CD4-positive, alpha-beta T cell treated with Interleukin-2 at 100 ng/mL for 4 hours (primary cell): Measurements from ENCODE around the gene CENPP.
A peak's percentile ranks its signal among the peaks of the same experiment; 100 is the strongest.

Experiments used
- DNase-seq: peaks from one replicate; pipeline ENCODE4 v3.0.0-alpha.2; 2020; ENCODE audit warnings: low spot score

CENPP gene

DNA sequence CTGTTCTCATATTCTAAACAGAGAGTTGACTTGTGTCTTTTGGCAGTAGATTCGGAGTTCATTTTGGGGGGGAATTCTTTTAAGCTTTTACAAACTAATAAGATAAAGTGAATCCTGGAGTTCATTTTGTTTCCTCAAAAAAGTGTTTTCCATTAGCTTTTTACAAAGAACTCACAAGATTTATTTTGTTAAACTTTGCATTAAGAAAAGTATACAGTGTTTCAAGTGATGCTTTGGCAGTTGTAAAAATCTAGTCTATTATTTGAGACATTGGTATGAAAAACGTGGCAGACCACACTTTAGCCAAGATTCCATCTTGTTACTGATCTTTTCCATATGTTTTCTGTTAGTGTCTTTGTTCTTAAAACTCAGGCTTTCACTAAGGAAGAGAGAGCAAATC lies 99.7 kb downstream of the CENPP start:
- no peak for DNase-seq

DNA sequence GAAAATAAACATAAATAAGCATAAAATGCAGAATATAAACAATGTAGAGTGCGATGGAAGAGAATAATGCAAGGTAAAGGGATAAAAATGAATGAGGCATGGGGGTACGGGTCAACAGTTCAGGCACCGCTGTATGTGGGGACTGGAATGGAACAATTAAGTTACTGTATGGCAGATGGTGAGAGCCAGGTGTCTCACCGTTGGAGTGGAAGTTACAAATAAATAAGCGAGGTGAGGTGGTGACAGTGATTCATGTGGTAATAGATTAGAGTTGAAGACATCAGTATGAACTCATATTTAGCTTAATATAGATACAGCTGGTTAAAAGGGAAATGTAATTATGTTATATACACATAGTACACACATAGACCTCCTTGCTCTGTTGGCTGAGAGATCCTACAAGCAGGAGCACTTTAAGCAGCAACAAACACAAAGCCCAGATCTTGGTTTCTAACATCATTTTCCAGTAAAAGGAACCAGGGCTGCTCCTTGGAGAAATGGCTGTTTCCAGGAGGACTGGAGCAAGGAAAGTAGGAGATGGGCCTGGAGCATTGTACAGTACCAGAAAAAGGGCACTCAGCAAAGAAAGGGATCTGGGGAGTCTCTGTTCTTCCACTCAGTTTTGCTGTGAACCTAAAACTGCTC lies 100.9 kb downstream of the CENPP start:
- no peak for DNase-seq

DNA sequence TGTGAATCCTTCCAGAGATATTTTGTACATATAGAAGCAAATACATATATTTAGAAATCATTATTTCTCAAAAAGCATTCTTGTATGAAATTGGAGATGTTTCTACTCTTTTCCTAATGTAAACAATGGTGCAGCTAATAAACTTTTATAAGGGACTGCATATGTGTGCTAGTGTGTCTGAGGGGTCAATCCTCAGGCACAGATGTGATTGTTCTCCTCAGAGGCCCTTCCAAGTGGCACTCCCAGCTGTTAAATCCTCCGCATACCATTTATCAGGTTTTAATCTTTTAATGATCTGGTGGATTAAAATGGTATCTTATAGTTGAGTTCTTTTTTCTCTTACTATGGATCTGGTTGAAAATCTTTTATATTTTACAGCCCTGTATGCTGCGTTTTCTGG lies 104.1 kb downstream of the CENPP start:
- no peak for DNase-seq

DNA sequence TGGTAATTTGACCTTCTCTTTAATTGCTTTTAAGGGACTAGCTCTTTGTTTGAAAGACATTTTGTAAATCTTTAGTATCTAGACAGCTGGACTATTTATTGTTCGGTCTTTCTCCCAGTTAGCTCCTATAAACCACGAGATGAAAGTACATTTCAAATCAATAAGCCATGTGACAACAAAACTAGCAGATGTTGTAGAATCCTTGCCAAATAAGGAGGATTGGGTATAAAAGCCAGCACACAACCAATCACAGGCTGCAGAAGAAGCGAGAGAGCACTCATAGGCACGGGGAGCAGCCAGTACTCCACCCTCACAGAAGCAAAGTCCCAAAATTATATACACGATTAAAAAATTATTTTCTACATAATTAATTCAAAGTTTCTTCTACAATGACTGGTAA lies 106.6 kb downstream of the CENPP start:
- DNase-seq = no peak

DNA sequence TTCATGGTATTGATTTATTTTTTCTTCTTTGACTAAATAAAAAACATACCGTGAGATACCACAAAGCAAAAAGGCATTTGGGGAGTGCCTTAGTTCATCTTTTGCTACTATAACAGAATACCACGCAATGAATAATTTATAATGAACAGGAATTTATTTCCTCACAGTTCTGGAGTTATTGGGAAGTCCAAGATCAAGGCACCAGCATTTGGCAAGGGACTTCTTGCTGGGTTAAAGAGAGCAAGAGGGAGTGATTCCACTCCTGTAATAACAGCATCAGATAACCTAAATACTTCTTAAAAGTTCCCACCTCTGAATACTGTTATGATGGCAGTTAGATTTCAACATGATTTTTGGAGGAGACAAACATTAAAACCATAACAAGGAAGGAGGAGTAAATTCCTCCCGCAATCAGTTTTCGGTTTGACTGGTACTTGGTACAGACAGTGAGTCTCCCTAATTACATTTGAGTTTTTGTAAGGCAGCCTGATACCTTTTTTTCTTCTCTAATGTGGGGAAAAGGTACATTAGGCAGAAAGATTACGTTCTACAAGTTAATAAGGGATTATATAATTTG lies 107.3 kb downstream of the CENPP start:
- DNase-seq = no peak

DNA sequence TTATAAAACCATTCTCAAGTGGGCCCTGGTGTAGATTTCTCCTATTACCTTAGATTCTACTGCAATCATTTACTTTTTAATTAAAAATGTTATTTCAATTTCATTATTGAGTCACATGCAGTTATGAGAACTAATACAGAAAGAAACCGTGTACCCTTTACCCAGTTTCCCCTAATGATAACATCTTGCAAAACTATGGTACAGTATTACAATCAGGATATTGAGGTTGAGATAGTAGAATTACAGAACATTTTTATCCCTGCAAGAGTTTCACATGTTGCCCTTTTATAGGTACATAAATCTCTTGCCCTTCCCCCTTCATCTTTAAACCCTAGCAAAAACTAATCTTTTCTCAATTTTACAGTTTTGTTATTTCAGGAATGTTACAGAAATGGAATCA lies 109.5 kb downstream of the CENPP start:
- no peak for DNase-seq

DNA sequence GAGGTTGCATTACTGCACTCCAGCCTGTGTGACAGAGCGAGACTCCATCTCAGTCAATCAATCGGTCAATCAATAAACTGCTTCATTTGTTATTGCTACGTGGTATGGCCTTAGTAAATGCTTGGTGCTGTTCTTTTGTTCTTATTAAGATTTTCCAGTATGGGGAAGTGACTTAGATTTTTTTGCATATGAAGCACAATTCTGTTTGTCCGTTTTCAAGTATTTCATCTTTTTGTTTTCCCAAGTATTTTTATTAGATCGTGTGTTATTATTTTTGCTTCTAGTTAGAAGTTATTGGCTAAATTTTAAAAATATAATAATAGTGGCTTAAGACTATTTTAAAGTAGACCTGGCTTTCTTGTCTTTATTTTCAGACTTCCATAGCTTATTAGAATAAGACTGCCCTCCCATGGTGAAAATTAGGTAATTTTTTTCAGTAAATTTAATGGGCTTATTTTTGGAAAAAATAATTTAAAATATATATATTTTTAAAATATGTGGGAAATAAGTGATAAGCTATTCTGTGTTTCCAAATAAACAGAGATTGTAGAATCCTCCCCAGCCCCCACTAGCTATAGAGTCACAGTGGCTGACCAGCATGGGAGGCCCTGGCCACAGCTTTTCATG lies 113.3 kb downstream of the CENPP start:
- peak; percentile 5 for DNase-seq

DNA sequence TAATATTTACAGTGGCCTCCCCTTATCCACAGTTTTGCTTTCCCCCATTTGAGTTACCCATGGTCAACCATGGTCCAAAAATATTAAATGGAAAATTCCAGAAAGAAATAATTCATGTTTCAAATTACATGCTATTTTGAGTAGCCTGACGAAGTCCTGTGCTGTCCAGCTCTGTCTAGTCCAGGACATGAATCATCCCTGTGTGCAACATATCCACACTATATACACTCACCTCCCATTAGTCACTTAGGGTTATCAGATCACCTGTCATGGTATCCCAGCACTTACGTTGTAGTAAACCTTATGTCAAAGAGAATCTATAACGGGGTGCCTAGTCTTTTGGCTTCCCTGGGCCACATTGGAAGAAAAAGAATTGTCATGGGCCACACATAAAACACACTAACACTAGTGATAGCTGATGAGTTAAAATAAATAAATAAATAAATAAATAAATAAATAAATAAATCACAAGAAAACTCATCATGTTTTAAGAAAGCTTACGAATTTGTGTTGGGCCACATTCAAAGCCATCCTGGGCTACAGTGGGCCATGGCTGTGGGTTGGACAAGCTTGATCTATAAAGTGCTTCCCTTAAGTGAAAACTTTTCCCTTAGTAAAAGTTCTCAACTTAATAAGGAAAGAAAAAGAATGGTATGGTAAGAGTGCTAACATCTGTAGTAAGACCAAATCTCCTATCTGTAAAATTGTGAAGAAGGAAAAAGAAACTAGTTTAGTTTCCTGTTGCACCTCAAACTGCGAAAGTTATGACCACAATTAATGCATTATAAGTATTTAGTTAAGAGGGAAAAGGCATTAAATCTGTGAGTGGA lies 114.4 kb downstream of the CENPP start:
- no peak for DNase-seq

DNA sequence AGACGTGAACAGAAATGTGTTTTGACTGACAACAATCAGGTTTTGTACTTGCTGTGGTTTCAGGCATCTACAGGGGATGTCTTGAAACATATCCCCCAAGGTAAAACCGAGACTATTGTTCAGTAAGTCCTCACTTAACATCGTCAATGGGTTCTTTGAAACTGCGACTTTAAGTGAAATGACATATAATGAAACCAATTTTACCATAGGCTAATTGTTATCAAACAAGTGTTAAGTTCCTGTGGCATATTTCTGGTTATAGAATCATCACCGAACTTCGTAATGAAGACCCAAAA lies 114.9 kb downstream of the CENPP start:
- DNase-seq = peak; percentile 12

DNA sequence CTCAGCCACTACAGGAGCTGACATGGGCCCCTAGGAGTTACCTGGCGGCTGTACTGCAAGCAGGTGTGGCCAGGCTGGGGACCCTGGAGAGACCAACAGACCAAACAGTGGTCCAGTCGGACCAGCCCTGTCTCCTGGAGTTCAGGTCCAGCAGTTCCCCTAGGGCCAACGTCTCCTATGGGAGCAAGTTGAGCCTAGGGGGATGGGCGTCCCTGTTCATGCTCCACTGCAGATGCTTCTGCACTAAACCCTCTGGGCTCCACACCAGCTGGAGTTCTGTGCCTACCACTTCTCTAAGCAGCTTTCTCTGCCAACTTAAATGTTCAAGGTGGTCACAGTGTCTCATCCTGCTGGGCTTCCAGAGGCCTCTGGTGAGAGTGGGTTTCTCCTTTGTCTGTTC lies 119.1 kb downstream of the CENPP start:
- no peak for DNase-seq

DNA sequence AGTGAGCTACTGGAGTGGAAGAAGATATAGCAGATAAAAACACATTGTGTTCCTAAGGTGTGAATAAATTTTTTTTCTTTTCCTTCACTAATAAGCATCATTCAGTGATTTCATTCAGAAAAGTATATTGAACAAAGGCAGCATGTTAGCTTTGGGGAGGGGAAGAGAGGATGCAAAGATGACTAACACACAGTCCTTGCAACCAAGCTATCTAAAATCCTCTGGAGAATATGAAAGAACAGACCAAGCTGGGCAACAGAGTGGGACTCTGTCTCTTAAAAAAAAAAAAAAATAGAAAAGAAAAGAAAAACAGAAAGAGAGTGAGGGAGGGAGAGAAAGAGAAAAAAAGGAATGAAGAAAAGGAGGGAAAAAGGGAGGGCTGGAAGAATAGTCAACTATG lies 120.8 kb downstream of the CENPP start:
- no peak for DNase-seq

DNA sequence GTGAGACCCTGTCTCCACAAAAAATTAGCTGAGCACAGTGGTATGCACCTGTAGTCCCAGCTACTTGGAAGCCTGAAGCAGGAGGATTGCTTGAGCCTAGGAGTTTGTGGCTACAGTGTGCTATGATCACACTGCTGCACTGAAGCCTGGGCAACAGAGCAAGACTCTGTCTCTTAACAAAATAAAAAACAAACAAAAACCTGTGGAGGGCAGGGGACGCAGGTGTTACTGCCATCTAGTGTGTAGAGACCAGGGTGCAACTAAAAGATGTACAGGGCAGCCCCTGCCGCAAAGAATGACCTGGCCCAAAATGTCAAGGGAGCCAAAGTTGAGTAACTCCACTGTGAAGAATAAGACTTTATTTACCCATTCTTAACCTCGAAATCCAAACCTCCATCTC lies 129.5 kb downstream of the CENPP start:
- no peak for DNase-seq

DNA sequence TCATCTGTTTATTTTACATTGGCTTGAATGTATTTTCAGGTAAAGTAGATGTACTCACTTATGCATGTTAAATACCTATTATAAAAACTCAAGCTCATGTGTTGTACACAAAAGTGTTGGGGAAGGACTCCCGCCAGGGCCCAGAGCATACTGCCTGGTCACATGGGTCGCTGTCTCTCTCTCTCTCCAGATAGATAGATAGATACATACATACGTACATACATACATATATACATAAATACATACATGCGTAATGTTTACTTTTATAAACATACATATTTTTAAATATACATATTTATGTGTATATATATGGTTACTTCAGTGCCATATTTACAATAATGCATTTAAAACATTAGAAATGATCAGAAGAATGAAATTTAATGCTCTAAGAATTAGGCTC lies 131.8 kb downstream of the CENPP start:
- DNase-seq = no peak

DNA sequence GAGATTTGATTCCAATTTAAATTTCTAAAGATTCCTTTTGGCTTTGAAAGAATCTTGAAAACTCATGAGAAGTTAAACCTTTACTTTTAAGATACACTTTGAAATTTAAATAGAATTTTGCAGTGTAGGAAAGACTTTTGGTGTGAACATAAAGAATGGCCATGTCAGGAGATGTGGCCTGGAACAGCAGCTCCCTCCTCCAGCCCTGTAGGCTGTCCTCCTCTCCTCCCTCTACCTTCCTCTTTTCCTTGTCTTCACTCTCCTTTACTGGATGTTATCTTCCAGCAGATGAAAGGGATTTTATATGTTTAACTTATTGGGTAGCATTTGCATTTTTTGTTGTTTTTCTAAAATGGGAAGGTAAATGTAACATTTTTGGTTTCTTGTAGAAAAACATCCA lies 137.6 kb downstream of the CENPP start:
- DNase-seq = no peak

DNA sequence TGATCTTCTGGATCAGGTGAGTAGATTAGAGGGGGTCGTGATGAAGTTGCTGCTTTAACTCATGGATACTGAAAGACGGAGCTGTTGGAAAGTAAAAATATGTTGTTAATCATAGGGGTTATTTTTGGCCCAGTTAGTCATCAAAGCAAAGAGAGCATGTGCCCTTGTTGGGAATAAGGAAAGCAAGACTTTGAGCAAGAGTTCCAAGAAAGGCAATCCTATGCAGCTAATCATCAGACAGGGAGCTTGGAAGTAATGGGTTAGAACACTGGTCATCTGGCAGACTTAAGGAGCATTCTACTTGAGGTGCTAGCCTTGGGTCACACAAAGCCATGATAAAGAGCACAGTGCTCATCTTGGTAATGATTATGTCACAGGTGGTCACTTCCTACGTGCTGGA lies 138.2 kb downstream of the CENPP start:
- no peak for DNase-seq

DNA sequence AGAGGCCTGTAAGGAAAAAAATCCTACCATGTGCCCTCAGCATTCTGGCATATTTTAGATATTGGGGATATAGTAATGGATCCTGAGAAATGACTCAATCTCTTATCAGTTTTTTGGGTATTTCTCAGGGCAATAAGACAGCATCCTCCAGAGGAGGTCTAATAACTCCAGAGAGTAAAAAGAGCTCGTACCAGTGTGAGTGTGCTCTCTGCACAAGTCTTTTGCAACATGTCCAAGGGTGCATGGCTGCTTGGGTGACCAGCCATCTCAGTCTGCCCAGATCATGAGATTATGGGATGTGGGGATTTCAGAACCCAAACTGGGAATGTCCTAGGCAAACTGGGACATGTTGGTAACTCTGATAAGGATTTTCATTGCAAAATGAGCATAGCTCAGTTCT lies 141.3 kb downstream of the CENPP start:
- DNase-seq = no peak

DNA sequence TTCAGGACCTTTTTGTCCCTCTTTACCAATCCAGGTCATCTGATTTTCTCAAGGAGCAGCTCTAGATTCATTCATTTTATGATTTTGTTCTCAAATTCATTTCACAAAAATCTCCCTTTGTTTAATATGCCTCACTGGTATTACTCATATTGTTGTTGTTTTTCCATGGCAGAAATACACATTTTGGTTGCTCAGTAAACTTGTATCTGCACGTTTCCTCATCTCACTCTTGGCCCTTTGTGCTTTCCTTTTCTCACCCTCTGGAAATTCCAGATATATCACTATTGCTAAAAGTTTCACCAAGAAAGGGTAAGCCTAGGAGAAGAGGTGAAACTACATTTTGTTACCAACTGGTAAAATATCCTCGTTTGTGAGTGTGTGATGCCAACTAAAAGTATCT lies 141.8 kb downstream of the CENPP start:
- DNase-seq = no peak

DNA sequence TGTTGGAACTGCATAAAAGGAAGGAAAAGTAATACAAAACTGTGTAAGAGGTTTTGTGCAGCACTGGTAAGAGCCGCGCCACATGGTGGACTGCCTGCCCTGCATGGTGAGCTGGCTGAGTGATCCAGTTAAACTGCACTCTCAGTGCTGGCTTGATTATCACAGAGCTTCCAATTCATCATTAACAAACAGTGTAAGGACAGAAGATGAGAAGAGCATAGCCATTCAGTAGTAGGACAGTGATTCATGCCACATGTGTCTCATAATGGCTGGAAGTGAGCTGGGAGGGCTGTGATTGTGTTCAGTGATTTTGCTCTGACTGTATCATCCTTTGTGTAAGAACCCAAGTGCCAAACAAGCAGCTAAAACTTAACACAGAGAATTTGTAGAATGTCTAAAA lies 142.5 kb downstream of the CENPP start:
- DNase-seq = no peak

DNA sequence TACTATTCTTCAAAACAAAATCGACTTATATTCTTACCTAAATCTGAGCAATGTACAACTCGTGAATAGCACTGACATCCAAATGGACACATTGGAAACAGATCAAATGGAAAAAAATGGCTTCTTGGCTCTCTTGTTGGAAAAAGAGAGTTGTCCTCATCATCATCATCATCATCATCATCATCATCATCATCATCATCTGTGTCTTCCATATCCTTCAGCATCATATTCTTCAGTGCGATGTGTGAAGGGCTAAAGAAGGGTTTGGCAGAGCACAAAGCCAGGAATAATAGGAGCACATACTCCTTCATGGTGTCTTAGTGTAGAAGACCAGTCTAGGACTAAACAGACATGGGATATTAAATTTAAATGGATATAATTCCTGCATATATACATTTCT lies 148.8 kb downstream of the CENPP start:
- DNase-seq = no peak

DNA sequence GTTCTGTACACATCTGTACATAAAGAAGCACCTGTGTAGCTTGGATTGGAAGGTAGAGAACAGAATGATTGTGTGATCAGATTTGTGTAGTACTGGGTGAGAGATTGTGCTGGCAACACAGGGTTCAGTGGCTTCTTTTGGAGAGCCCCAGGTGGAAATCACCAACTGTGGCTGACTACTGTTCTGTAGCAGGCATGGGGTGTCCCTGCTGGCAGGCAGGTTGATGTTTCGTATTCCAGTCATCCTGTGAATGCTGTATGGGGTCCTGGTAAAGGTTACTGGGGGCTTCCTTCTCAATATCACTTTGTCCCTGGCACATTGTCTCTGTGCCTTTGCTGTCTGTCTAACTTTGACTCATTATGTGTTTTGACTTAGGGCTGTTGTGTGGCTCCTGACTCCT lies 151.2 kb downstream of the CENPP start:
- DNase-seq = no peak

DNA sequence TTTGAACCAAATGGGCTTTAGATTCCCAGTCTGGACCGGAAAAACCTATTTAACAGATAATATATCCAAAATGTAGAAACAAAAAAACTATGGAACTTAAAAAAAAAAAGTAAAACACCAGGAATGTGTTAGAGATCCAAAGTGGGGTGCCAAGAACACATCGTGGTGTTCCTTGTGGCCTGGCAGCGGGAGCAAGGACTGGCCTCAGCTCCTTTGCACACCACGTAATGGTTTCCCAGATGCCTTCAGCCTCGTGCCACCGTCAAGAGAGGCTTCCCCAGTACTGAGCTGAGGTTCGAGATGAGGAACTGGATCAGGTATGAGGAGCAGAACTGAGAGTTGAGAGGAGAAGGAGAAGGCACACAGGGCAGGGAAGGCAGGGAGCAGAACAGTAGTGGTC lies 153.0 kb downstream of the CENPP start:
- no peak for DNase-seq

DNA sequence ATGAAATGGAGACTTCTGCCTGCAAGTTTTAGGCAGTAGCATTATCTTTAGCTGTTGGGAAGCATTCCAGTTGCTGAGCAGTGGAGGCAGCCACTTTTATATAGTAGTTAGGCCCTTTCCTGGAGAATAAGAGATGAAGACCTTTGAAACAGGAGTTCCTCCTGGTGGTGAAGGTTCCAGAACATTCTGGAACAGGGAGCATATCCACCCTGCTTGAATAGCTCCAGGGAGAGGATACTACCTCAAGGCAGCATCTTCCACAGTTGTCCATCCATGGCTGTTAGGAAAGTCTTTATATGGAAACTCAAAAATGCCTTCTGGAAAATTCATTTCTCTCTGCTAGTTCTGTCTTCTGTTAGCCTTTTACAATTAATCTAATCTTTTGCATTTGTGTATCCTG lies 153.6 kb downstream of the CENPP start:
- no peak for DNase-seq

DNA sequence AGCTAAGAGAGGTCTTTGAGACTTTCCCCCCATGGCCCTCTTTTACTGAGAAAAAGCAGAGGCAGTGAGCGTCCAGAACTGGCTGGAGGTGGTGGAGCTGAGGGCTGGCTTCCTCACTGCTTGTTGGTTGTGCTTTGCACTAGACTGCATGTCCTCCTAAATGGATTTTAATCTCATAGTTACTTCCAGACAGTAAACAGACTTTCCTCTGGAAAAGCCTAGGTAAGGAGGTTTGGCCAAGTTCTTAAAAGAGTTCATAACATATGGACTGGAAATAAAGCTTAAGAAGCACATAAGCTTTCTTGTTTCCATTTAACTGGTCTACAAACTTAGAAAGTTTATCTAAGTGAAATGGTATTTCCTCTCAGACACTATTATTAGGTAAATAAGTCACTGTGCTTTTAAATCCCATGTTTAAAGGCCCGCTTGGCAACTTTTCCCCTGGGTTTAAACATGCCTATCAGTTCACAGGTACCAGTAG lies 154.6 kb downstream of the CENPP start:
- no peak for DNase-seq
